Esophagus (tissue), 2 donors: ENCODE results near the gene PTPN5. TPM values are rescaled to one million over a fixed set of nuclear protein-coding genes. Genes with fewer than 3 reads are reported as not detected.

Experiments used
- H3K27ac ChIP-seq, 2 donors: one replicate each; pipeline ENCODE4 v1.5.1; 2013; ENCODE audit warnings: low read depth in 2 of 2, mild to moderate bottlenecking in 2 of 2, inconsistent platforms in 1 of 2, low read length in 1 of 2, moderate library complexity in 1 of 2
- H3K27me3 ChIP-seq, 2 donors: one replicate each; pipeline ENCODE4 v1.6.1; 2013; ENCODE audit warnings: low read length in 2 of 2, control low read depth in 1 of 2, mild to moderate bottlenecking in 1 of 2; ENCODE audit not compliant: insufficient read depth in 2 of 2, control insufficient read depth in 1 of 2
- H3K36me3 ChIP-seq, 2 donors: one replicate each; pipeline ENCODE4 v1.6.1; 2013; ENCODE audit warnings: low read length in 1 of 2; ENCODE audit not compliant: control insufficient read depth in 2 of 2, insufficient read depth in 2 of 2
- H3K4me1 ChIP-seq, 2 donors: one replicate each; pipeline ENCODE4 v1.6.1; 2013; ENCODE audit warnings: low read length in 1 of 2; ENCODE audit not compliant: control insufficient read depth in 2 of 2, insufficient read depth in 2 of 2
- H3K4me3 ChIP-seq, 2 donors: one replicate each; pipeline ENCODE4 v1.5.1; 2013; ENCODE audit warnings: low read length in 2 of 2, mild to moderate bottlenecking in 2 of 2, low read depth in 1 of 2, moderate library complexity in 1 of 2
- H3K9me3 ChIP-seq, 2 donors: one replicate each; pipeline ENCODE4 v1.6.1; 2013; ENCODE audit warnings: mild to moderate bottlenecking in 2 of 2, low read depth in 1 of 2, low read length in 1 of 2, moderate library complexity in 1 of 2; ENCODE audit not compliant: control insufficient read depth in 2 of 2, insufficient read depth in 1 of 2
- WGBS, 2 donors: extraction: QIAGEN DNeasy Blood & Tissue Kit; methylation state at CpG; one replicate each; pipeline ENCODE4 v1.1.7; 2013; 5-methylcytosine and 5-hydroxymethylcytosine counted together
- polyA plus RNA-seq, 2 donors: library from polyadenylated mRNA; stranded (reverse); fragments of 200-250 nt; gene quantifications; one replicate each; pipeline ENCODE4 v1.2.3, GENCODE V29; 2013
- donor health status: healthy with polysubstance abuse.
- donor health status: Bipolar disorder and iron deficiency.

The PTPN5 gene
- polyA plus RNA-seq, 2 donors = 0.21 to 0.47 TPM

GRCh38 chr11:18748766-18749365 lies 42.7 kb downstream of the PTPN5 start:
- no peak overlapping the region for H3K27ac ChIP-seq
- H3K36me3 ChIP-seq = no peaks in the 10 kb centered on the region
- peaks cover 3 to 8% of the 10 kb centered on the region in 2 donors for H3K4me1 ChIP-seq
- 81 to 82% methylated on average over 13 of the region's 13 CpGs for WGBS, 2 donors
- H3K9me3 ChIP-seq = no peaks in the 10 kb centered on the region
- H3K27me3 ChIP-seq = no peaks in the 10 kb centered on the region
- H3K4me3 ChIP-seq = no peak overlapping the region

GRCh38 chr11:18745251-18745650 lies 46.3 kb downstream of the PTPN5 start:
- WGBS, 2 donors = 76% methylated on average over 6 of the region's 6 CpGs
- Histone ChIP-seq H3K27me3 (no peaks in the 10 kb centered on the region), H3K9me3 (no peaks in the 10 kb centered on the region), H3K4me1 (peaks cover under 1 to 8% of the 10 kb centered on the region in 2 donors), H3K4me3 (no peak overlapping the region), H3K27ac (no peak overlapping the region), H3K36me3 (no peaks in the 10 kb centered on the region)

DNA sequence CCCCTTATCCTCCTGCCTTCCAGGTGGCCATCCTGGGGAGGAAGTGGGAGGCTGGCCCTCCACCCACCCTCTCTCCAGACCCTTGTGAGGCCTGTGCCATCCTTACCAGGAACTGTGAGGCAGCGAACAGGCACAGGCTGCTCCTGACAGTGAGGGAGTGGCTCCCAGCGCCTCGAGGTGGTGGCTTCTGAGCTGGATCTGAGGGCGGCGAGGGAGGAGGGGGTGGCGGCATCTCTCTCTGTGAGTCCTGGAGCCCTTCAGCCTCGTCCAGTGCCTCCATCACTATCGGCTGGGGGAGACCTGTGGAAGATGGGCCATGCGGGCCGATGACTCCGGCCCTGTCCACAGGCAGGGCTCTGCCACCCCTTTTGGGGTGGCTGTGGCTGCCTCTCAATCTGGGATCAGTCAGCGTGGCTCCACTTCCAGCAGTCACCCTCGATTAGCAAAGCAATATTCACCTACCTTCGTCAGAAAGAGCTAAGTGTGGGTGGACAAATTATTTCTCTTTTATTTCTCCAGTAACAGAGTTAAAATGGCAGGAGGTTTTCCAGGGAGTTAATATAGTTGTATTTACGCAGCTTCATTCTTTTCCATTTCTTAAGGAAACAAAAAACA lies 47.6 kb downstream of the PTPN5 start:
- Histone ChIP-seq H3K4me1 (no peaks in the 10 kb centered on the region), H3K27me3 (no peaks in the 10 kb centered on the region), H3K36me3 (no peaks in the 10 kb centered on the region), H3K9me3 (no peaks in the 10 kb centered on the region), H3K27ac (no peak overlapping the region), H3K4me3 (no peak overlapping the region)
- 82 to 83% methylated on average over 15 of the region's 15 CpGs for WGBS, 2 donors

- Histone ChIP-seq H3K27me3 (no peaks in the 10 kb centered on the region), H3K9me3 (no peaks in the 10 kb centered on the region), H3K4me1 (no peaks in the 10 kb centered on the region), H3K4me3 (no peak overlapping the region), H3K27ac (no peak overlapping the region), H3K36me3 (no peaks in the 10 kb centered on the region)
- WGBS, 2 donors = 83 to 88% methylated on average over 10 of the region's 10 CpGs
Observed at GRCh38 chr11:18743365-18743764, 48.2 kb downstream of the PTPN5 start.

GRCh38 chr11:18741783-18742182 lies 49.8 kb downstream of the PTPN5 start:
- WGBS, 2 donors = 85 to 86% methylated on average over 3 of the region's 3 CpGs
- Histone ChIP-seq H3K4me1 (no peaks in the 10 kb centered on the region), H3K27me3 (no peaks in the 10 kb centered on the region), H3K36me3 (no peaks in the 10 kb centered on the region), H3K27ac (no peak overlapping the region), H3K9me3 (no peaks in the 10 kb centered on the region), H3K4me3 (no peak overlapping the region)

DNA sequence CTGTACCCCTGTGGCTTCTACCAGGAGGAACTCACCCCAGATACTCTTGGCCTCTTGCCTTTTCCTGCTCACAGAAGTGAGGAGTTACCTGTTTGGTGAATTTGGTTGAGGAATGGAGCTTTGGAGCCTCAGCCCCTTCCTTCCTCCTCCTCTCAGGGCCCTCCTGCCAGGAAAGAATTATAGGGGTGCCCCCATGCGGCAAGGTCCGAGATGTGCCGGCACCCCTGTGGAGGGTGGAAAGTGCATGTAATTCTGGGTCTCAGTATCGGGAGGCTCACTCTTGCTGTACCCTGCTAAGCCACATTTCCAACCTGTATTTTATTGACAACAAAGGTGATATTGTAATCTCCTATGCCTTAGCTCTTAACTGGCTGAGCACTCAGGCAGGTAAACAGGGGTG lies 51.9 kb downstream of the PTPN5 start:
- Histone ChIP-seq H3K27me3 (no peaks in the 10 kb centered on the region), H3K9me3 (no peaks in the 10 kb centered on the region), H3K27ac (no peak overlapping the region), H3K4me1 (no peaks in the 10 kb centered on the region), H3K36me3 (no peaks in the 10 kb centered on the region), H3K4me3 (no peak overlapping the region)
- WGBS, 2 donors = 73 to 80% methylated on average over 4 of the region's 4 CpGs

DNA sequence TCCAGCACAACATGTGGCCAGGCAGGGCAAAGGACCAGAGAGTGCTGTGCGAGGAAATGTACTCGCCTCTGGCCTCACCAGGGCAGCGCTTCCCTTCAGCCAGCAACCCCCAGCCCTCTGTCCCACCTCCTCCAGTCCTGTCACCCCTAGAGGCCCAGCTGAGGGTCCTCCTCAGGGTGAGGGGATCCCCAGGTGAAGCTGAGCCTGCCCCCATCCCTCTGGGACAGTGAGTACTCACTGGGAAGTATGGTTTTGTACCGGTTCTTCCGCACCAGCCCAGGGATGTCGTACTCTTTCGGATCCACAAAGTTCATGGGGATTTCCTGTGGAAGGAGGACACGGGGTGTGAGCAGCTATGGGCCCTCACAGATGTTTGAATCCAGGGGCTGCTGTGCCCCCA lies 54.0 kb downstream of the PTPN5 start:
- Histone ChIP-seq H3K9me3 (no peaks in the 10 kb centered on the region), H3K36me3 (no peaks in the 10 kb centered on the region)
- 88 to 96% methylated on average over 8 of the region's 8 CpGs for WGBS, 2 donors

DNA sequence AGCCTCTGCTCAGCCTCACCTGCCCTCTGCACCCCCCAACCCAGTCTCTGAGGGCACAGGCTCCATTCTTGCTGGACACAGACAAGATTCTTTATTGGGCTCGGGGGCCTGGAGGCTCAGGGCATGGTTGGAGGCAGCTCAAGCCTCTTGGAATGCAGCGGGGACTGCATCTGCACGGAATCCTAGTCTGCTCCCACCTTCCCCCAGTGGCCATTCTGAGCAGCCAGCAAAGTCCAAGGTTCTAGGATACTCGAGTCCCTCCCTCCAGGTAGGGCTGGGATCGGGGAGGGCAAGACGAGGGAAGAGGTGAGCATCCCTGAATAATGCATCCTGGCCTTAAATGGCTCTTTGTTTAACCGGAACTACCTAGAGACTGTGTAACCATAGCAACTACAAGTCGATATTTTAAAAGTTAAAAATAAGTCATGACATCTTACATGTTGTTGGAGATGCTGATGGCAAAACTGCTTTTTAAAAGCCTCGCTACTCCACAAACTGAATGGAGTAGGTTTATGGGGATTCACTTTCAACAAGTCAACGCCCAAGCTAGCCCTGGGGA lies 54.9 kb downstream of the PTPN5 start:
- H3K4me1 ChIP-seq = no peaks in the 10 kb centered on the region
- H3K27me3 ChIP-seq = no peaks in the 10 kb centered on the region
- no peak overlapping the region for H3K27ac ChIP-seq
- no peak overlapping the region for H3K4me3 ChIP-seq
- no peaks in the 10 kb centered on the region for H3K36me3 ChIP-seq
- H3K9me3 ChIP-seq = no peaks in the 10 kb centered on the region
- WGBS, 2 donors = 54 to 64% methylated on average over 10 of the region's 10 CpGs

More for the DNA sequence above, 54.0 kb downstream of the PTPN5 start:
- Histone ChIP-seq H3K27ac (no peak overlapping the region), H3K27me3 (no peaks in the 10 kb centered on the region), H3K4me1 (no peaks in the 10 kb centered on the region), H3K4me3 (no peak overlapping the region)

- WGBS, 2 donors = 86 to 87% methylated on average over 16 of the region's 16 CpGs
- H3K4me1 ChIP-seq = no peaks in the 10 kb centered on the region
Observed at GRCh38 chr11:18733202-18733601, 58.4 kb downstream of the PTPN5 start.

More at GRCh38 chr11:18733202-18733601, 58.4 kb downstream of the PTPN5 start:
- Histone ChIP-seq H3K36me3 (no peaks in the 10 kb centered on the region), H3K27me3 (no peaks in the 10 kb centered on the region), H3K9me3 (no peaks in the 10 kb centered on the region), H3K4me3 (no peak overlapping the region), H3K27ac (no peak overlapping the region)
